ENCODE results near the gene DCAF5.
"Not testable (repeated sequence)": the region's sequence is repeated elsewhere in the genome, so short reads cannot be mapped to it uniquely, and the experiment has no call there.

DCAF5 gene

DNA sequence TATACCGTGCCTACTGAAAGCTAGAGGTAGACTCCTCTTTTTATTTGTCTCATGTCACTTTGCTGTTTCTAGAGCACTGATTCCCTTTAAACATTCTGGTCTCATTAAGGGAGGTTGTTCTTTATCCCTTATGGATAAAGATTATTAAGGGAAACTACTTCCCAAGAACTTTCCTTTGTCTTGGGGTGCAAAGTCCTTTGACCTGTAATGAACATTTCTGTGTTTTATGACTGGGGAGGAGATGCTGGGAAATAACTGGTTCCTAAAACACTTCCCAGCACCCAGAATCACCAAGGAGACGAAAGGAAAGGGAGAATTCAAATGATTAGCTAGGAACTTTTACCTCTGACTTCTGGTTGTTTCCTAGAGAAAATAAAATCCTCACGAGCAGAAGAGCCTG, 110.6 kb downstream of the DCAF5 start:
- no peak for DNase-seq

DNA sequence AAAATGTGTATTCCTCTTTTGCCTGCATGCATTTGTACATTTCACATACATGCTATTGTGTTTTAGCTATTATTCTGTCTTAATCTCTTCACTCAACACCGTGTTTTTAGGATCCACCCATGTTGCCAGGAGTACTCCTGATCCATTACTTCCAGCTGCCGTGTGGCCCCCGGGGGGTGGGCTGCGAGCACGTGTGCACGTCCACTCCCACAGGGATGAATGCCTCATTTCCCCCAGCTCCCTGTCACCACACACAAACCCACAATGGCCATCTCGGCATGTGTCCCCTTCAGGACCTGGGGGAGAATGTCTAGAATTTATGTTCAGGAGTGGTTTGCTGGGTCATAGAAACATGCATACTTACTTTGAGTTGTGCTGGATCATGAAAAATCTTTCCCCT, 111.1 kb downstream of the DCAF5 start:
- DNase-seq: no peak

DNA sequence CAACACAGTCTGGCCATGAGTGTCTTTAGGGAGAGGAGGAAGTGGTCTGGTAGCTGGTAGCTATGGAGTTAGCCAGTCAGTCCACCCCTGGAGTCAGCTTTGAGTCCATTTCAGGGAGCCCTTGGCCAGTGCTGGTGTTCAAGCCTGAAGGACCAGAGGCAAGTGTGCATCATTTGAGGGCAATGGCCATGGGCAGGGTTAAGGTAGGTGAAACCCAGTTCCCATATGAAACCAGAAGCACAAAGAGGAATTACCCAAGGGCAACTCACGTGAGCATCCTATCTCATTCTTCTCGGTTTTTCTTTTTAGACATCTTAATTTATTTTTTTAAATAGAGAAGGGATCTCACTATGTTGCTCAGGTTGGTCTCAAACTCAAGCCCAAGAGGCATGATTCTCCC, 112.6 kb downstream of the DCAF5 start:
- no peak for DNase-seq

DNA sequence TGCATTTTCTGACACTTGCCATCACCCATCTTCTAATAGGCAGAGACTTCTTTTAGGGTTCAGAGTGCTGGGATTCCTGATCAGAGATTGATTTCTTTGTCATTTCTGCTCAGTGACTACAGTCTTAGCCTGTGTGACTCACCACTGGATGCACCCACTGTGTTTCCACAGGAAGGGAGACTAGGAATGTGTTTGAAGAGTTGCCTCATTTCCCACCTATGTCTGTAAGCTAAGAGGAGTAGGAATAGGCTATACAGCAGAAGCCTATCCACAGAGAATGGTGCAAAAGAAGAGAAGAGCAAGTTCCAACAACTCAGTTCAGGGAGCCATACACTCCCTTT, 113.7 kb downstream of the DCAF5 start:
- no peak for DNase-seq

DNA sequence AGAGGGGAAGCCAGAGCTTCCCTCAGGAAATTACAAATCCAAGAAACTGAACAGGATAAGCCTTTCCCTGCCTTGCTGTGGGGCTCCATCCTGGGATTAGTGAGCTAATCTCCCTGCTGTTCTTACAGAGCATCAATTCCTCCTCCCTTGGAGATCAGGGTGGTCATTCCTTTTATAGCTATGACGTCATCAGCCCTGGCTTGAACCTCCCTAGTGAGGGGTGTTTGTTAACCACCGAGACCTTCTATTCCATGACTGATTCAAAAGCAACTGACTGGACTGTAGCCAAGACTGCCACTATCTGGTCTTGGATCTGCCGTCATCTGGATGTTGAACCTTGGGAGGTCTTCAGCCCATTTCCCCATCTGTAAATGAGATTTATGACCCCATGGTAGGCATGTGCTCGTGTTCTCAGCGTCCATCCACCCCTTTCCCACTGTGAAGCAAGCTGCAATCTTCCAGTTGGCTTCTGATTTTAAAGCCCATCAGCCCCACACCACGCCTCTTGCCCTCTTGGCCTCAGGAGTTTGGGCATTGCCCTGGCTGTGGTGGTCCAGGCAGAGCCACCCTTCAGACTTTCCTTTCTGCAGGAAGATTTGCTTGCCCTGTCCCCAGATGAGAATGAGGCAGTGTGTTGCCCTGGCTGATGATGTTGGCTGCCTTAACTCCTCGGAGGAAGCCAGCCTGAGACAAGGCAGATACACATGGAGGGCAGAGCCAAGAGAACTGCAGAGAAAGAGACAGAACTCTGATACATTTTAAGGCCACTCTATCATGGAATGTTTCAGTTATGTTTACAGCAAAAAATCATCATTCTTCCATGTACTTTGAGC, 114.2 kb downstream of the DCAF5 start:
- DNase-seq: no peak

DNA sequence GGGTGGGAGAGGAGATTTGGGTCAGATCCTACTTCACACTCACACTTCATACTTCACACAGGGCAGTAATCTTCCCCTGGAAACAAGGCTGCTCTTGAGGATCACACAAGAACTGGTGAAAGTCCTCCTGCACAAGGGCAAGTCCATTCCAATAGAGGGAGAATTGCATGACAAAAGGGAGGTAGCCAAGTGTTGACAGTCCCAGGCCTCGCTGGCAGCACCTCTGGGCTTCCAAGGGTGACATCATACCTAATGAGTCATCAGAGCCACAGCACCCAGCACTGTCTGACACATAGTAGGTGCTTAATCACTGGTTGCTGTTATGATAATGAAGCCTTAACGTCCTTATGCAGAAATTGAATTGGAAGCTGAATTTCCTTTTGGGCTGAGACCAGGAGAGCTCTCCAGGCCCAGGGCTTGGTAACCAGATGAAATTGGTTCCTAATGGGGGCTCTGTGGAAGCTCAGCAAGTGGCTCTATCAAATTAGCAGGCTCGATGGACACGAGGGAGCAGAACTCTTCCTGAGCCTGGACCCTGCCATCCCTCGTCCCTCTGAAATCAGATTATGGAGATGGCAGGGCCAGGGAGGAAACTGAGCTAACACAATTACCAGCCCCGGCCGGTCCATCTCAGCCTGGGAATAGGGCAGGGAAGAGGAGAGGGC, 115.0 kb downstream of the DCAF5 start:
- no peak for DNase-seq

DNA sequence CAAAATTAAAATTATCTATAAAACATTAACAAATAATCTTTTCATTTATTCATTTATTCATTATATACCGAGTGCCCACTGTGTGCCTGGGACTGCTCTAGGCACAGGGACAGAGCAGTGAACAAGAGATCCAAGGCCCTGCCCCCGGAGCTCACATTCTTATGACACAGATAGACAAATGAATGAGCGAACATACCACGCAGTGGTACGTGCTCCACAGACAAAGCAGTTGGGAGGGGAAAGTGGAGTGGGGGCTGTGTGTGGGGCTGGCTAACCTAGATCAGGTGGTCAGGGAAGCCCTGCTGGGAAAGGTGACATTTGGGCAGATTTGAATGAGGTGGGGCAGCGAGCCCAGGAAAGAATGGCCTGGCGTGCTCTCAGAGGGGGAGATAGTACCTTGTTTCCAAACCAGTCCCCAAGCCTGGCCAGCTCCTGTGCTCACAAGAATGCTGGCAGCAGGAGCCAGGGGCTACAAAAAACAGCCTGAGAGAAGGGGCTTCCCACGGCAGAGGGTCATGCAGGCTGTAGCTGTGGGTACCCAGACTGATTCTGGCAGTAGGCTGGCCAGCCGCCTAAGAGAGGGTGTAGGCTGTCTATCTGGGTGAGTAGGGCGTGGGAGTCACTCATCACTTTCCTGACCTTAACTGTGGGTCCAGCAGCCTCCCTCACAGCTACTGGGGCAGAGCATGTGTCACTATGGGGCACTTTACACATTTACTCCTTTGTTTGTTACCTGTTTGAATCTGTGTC, 116.0 kb downstream of the DCAF5 start:
- DNase-seq: no peak

DNA sequence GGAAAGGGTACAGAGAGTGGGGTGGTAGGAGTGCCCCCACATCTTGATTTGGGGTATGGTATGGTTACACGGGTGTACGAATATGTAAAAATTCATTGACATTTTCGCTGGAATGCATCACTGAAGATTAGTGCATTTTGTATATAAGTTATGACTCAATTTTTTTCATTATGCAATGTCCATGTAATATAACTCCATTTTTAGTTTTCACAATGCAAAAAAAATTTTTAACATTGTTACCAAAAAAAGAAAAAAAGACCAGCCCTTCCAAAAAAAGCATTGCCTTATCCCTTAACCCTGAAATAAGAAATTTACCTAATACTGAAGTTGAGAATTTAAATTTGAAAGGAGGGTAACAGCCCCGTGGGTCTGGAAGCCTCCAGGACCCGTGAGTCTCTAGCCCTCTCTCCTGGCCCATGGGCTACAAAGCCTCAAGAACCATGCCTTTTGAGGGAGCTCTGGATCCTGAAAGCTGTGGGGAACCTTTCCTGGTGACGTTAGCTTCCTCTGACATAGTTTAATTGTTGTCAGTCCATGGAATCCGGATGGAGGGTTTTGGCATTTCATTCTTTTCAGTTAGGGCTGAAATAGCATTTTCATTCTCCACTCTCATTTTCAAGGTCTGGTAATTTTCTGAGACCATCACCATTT, 118.2 kb downstream of the DCAF5 start:
- no peak for DNase-seq

DNA sequence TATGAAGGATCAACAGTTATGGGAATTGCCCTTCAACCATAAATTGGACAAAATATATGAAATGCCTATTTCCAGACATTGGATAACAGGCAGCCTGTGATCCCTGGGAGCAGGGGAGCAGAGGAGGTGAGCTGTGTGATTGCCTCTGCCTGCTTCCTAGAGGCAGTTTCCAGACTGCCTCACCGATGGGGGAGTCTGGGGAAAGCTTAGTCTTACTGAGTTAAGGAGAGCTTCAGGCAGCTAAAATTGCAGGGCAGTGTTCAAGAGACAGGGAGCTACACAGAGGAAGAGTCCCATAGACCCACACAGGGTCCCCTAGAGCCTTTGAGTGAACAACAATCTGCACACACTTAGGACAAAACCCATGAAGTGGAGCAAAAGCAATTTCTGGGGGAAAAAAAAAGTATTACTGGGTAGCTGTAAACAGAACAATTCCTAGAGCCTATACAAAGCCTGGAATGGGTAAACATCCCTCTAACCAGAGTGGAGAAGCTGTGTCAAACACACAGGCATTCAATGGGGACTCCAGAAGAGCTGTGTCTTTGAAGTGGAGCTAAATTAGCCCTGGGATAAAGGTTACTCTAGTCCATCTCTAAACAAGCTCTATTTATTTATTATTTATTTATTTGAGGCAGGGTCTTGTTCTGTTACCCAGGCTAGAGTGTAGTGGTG, 125.5 kb downstream of the DCAF5 start:
- DNase-seq: no peak

DNA sequence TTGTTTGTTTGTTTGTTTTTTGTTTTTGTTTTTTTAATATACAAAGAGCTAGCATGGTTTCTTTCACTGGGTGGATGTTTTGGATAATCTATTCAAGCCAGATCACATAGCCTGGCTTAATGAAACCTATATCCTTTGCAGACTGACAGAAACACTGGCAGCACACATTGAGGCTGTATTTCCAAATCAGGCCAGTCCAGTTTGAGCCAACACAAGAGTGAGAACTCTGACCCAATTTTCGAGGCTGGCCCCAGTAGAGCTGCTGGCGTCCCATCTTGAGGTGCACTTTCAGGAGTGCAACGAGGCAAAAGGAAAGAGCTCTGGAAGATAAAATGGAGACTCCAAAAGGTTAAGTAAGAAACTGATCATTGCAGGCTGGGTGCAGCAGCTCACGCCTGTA, 129.9 kb downstream of the DCAF5 start:
- no peak for DNase-seq

DNA sequence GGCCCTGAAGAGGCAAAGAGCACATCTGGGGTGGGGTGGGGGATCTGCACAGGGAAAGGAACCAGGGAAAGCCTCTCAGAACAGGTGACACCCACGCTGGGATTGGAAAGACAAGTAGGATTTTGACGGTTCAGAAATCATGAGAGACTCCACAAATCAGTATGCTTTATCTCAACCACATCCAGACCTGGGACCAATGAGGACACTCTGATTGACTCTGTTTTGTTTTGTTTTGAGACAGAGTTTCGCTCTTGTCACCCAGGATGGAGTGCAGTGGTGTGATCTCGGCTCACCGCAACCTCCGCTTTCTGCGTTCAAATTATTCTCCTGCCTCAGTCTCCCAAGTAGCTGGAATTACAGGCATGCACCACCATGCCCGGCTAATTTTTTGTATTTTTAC, 130.8 kb downstream of the DCAF5 start:
- DNase-seq: not testable (repeated sequence)

DNA sequence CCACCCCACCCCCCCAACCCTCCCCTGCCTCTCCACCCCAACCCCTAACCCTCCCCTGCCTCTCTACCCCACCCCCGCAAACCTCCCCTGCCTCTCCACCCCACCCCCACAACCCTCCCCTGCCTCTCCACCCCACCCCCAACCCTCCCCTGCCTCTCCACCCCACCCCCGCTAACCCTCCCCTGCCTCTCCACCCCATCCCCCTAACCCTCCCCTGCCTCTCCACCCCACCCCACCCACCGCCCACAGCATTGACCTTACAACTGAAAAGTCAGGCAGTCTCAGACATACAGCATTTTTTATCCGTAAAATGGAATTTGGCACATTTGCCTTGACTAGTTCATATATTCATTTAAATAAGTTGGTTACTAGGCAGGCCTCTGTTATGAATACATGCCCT, 135.2 kb downstream of the DCAF5 start:
- no peak for DNase-seq

DNA sequence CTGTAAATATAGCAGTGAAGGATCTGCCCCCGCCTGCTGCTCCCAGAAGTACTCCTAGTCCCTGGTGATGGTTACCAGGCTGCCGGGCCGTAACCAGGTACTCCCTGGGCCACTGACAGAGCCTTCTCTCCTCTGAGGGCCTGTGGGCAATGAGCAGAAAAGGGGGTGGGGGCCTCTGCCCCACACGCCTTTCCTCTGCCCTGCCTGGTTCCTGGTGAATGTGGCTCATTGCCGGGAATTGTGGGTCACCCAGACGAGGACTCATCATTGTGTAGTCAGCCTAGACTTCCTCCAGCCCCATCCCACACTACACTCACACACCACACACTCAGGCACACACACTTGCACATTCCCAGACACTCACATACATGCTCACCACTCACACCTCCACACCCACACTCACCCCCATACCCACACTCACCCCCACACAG, 138.1 kb downstream of the DCAF5 start:
- no peak for DNase-seq

DNA sequence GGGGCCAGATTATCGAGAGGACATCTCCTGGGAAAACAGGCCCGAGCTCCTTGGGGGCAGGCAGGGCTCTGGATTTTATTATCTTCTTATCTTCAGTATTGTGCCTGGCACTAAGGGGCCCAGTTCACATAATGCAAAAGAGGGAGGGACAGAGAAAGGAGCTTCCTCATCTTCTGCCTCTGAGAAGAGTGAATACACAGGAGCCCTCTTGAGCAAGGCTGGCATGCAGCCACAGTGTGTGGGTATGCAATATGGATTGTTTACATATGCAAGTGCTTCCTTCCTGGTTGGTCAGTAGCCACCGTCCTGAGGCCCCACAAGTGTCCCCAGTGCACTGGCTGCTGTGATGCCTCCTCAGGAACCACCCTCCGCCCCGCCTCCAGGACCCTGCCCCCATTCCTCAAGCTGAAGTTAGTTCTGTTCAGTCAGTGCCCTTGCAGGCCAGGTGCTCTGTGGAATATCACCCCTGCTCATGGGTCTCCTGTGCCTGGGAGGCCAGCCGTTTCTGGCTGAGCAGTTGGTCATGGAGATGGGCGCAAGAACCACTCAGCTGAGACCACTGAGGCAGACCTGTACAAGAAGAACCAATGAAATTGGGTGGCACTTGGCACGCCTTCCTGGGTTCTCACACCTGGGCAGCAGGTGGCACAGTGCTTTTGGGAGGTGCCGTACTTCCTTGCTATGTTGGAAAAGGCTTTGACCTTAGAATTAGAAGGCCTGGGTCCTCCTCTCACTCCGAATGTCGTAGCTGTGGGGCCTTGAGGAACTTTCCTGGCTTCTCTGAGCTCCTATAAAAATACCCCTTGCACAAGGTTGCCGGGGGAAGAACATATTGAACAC, 138.8 kb downstream of the DCAF5 start:
- DNase-seq: no peak

DNA sequence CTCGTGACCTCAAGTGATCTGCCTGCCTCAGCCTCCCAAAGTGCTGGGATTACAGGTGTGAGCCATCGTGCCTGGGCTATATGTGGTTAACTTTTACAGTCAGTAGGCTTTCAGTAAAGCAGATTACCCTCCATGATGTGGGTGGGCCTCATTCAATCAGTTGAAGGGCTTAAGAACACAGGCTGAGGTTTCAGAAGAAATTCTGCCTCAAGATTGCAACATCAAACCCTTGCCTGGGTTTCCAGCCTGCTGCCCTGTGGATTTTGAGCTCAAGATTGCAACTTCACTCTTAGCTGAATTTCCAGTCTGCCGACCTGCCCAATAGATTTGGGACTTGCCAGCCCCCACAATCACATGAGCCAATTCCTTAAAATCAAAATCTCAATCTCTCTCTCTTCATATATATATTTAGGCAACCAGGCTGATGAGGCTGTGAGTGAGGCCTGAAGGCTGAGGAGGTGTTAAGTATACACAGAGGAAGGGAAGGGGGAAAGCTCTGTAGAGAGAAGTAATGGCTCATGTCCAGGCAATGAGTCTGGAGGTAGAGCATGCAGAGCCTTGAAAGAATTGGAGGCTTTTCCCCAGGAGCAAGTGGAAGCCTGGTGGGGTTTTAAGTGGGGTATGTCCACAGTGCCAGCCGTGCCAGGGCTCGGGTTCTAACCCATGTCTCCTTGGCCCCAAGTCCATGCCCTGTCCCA, 140.5 kb downstream of the DCAF5 start:
- no peak for DNase-seq

DNA sequence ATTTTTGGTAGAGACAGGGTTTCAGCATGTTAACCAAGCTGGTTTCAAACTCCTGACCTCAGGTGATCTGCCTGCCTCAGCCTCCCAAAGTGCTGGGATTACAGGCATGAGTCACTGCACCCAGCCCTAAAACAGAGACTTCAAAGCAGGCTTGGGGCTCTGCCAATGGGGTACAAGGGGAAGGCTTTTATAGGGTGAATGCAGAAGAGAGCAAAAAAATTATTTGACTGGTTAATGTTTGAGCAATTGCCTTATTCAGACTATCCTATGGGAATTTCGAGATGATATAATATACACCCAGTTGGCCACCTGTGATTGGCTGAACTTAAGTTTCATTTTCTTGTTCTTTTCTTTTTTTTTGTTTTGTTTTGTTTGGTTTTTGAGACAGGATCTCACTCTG, 142.3 kb downstream of the DCAF5 start:
- no peak for DNase-seq

DNA sequence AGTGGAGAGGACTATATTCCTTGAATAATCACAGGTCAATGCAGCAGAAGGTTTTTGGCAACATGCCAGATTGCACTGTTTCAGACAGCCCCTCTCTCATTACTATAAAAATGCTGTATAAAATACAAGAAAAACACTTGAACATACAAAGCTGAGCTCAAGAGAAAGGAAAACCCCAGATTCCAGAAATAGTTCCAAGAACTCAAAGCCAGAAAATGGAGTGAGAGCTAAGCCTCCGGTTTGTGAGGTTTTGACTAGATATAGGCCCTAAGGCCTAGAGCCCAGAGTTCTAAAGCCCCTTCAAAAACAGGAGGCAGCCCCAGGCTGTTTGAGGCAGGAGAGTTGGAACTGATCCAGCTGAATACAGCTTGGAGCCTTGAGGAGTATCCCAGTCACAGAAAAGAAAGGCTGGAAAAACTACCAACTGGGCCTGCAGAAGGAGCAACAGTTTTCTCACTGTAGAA, 144.5 kb downstream of the DCAF5 start:
- no peak for DNase-seq

DNA sequence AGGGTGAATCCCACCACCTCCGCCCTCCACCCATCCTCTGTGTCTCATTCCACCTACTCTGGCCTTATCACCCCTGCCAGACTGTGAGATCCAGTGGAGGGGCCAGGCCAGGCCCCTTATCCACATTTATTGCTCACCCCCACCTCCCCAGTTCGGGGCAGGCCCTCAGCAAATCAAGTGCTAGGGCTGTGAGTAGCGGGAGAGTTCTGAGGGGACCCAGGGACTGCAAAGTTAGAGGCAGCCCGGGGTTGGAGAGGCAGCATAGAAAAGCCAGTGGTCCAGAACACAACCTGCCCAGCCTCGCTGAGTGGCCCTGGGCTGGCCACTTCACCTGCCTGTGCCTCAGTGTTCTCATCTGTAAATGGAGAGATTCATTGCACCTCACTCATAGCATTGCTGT, 146.6 kb downstream of the DCAF5 start:
- DNase-seq: no peak

DNA sequence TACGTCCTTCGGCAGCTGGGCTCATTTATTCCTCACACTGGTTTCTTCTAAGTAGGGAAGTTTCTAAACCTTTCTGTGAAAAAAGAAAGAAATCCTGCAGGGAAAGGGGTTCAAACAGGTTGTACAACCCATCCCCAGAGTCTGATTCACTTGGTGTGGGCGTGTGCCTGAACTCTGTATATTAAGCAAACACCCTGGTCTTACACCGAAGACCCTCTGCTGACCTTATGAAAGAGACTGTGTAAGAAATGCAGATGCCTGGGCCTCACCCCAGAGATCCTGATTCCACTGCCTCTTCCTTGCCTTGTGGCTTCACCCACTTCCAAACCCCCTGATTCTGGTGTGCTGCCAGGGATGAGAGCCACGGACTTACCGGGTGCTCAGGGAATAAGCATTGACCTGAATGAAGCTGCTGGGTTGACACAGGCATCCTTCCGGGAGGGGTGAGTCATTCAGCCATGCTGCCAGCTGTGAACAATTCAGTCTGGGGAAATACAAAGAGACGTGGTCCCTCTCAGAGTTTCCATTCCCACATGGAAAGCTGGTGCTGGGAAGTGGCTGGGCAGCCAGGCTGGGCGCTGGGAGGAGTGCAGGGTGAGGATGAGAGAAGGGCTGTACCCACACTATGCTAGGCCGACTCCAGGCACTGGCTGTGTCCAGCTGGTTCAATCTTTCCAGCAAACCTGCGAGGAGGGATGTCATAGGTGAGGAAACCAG, 147.3 kb downstream of the DCAF5 start:
- no peak for DNase-seq

DNA sequence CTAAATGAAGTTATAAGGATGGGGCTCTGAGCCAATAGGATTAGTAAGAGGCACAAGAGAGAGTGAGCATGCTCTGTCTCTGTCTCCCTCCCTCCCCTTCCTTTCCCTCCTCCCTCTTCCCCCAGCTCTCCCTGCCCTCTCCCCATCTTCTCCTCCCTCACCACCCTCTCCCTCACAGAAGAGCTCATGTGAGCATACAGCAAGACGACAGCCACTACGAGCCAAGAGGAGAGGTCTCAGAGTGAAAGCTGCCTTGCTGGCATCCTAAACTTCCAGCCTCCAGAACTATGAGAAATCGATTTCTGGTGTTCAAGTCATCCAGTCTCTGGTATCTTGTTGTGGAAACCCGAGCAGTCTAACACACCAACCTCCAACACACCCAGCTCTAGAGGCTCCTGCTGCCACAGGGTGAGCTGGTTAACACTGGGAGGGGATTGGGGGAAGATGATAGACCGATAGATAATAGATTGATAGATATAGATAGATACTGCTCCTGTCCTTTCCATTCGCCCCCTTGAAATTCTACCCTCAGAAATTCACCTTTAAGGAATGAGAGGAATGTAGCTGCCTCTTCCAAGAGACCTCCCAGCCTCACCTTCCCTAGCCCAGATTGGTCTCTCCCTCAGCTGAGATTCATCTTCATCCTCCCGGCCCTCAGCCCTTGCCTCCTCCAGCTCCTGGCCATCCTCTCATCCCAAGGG, 148.0 kb downstream of the DCAF5 start:
- DNase-seq: no peak
